Right renal pelvis (tissue), 4 donors: Measurements from ENCODE around the gene CALD1. TPM values are rescaled to one million over a fixed set of nuclear protein-coding genes. Genes with fewer than 3 reads are reported as not detected.

Experiments
- DNase-seq, 4 donors: peaks; one replicate each; pipeline ENCODE4 v3.0.0-alpha.2; 2013; ENCODE audit warnings: low read depth in 4 of 4, low spot score in 3 of 4, missing footprints in 1 of 4
- polyA plus RNA-seq, 4 donors: library from polyadenylated mRNA; unstranded; fragments of 120-200 nt; gene quantifications; one replicate each; pipeline ENCODE4 v1.2.1, GENCODE V29; 2013; ENCODE audit not compliant: insufficient read length in 4 of 4

Gene CALD1
- polyA plus RNA-seq, 4 donors: 229 to 278 (median 260) TPM

DNA sequence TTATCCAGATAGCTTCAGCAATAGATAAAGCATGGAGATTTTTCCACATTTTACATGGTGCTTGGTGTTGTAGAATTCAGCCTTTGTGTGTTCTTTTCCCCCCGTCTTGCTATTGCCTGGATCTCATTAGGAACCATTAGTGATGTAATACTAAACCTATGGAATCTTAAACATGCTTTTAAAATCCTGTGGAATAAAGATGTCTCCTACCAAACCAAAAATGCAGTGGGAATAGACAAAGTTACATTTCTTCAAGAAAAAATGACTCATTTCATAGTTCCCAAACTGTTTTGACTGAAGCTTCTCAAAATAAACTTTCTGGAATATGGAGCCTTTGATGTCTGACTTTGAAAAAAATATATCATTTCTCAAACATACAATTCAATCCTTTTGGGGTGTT, 44.0 kb downstream of the CALD1 start:
- no peak for DNase-seq

DNA sequence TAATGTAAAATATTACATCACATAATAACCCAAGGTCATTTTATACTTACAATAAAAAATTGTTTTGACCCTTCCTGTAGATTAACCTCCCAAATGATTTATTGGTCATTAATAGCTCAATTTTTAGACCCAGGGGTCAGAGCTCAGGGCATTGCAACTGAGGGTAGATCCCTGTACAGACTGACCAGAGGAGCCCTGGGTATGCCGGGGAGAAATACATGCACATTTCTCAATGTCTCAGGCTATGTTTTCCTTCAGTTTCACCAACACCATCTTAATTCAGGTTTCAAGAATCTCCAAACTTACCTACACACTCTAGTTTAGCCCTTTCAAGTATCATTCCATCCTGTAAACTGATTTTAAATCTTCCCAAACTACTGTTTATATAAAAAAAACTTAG, 46.2 kb downstream of the CALD1 start:
- no peak for DNase-seq

DNA sequence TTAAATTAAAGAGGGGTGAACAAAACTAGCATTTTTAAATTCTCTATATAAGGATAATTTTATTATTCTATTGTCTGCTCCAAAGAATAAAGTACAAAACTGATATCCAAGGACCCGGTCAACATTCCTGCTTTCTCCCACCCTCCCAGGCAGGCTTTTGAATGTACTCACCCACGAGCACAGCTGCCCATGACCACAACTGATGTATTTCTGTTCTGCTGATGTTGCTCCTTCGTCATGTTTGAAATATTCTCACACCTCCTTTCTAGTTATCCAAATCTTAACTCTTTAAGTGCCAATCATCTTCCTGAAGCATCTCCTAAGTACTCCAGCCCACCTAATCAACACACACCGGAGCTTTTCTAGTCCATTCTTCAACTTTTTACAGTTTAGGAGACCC, 46.7 kb downstream of the CALD1 start:
- no peak for DNase-seq

DNA sequence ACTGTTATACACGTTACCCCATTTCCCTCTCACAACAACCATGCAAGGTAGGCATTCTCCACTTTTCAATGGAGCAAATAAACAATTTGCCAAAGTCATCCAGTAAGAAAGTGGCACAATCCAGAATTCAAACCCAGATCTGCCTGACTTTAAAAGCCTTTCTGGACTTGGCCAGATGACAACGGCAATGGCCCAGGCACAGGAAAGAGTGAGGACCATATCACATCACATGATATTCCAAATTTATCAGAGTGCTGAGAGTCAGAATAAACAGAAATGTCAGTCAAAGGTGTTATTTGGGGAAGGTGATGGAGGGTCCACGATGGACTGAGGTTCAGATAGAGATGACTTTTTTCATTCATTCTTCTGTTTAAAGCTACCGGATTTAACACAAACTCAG, 48.0 kb downstream of the CALD1 start:
- DNase-seq: no peak

DNA sequence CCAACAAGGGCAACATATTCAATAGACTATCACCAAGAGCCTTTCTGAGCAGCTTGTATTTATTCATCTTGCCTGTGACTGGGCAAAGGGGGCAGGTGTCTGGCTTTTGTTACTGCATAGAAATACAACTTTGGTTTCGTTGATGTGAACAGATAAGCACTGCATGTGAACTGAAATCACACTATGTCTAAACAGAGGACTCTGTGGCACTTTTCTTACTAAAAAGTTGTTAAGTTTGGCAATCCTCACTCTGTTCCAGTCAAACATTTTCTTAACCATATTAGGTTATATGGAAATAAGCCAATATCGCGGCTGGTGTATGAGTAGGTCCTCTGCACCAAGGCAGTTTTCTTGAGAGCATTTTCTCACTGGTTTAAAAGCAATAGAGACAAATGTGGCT, 48.5 kb downstream of the CALD1 start:
- DNase-seq: no peak

DNA sequence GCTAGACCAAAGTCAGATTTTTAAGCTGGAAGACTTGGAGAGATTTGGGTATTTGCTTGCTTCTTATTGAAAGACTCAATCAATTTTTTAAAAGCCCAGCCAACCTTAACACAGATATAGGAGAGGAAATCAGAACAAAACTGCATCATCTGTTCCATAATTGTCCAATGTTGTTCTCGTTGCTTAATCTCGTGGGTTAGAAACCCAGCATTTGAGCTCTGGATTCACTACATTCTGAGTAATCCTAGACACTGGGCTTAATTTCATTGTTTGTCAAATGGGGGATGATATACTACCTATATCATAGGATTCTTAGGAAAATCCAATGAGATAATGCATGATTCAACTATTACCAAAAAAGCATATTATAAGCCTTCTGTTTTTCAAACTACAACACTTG, 48.9 kb downstream of the CALD1 start:
- DNase-seq: no peak

DNA sequence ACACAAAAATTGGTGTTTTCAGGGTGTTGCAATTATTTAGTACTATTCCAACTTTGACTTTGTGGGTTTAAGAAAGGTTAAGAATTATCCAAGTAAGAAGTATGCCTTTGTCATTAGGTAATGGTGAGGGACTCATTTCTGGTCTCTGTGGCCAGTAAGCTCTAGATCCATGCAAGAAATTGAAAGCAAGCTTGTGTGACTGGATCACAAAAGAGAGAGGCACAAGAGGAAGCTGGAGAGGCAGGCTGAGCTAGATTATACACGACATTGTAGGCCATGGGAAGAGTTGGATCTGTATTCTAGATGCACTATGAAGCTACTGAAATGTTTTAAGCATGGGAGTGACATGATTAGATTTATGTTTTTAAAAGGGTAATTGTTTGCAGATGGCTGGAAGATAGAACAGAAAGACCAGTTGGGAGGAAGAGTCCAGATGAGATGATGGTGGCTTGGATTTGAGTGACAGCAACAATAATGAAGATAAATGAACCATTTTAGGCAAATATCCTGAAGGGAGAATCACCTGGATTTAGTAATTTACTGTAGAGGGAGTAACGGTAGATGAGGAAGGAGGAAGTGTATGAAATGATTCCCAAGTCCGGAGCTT, 50.0 kb downstream of the CALD1 start:
- no peak for DNase-seq

DNA sequence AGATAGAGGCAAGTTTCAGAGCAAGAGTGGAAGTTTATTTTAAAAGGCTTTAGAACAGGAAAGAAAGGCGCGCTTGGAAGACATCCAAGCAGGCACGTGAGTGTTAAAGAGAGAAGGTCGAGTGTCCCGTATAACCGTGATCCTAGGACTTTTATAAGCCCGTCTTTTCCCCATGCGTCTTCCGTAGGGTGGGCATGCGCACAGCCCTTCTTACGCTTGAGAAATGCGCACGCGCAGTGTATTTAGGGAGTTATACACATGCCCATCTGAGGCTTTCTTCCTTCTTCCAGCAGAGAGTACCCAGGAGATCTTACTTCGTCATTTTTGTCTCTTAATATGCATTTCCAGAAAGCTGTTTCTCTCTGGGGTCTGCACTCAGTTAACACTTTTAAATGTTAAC, 52.4 kb downstream of the CALD1 start:
- DNase-seq: no peak

DNA sequence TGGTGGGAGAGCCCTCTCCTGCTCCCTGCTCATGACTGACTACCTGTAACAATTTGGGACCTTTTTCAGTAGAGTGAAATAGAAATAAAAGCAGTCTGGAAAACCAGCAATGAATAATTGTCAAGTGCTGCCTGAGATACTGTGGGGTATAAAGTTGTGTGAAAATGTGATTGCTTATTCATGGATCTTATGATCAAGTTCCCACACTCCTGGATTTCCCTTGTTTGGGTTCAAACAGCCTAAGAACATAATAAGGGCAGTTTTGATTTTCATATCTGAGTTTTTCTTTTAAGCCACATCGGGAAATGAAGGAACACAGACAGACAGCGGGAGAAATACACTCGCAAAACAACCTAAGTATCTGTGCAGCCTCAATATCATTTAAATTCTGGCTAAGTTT, 52.9 kb downstream of the CALD1 start:
- DNase-seq: no peak

DNA sequence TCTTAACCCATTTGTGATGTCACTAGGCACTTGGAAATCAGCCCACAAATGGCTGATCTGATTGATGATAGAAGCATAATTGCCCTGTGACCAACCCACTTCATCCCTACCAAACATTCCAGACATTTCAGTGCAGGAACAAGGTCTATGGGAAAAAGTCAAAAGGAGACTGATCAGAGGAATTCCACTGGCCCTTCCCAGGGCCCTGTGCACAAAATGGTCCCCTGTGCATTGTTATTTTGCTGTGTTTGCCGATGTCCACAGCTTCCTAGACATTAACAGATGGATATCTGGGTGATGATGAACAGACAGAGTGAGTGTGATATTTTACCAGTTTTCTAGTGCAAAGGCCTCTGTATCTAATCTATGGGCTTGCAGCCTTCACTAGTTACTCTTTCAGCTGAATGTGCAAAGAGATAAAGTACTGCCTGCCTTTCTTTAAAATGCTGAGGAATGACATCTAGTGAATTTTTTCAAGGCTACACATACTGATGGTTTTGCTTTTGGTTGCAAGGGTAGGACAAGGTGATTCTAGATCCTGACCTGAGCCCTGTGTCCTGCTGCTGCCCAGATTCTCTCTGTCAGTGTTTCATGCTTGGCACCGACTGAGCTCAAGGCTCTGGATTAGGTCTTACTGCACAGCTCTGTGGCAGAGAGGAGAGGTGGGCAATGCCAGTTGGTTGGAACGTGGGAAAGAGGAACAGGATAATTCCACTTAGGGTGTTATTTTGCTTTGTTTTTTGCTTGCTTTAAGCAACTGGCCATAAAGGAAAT, 55.4 kb downstream of the CALD1 start:
- DNase-seq: no peak

DNA sequence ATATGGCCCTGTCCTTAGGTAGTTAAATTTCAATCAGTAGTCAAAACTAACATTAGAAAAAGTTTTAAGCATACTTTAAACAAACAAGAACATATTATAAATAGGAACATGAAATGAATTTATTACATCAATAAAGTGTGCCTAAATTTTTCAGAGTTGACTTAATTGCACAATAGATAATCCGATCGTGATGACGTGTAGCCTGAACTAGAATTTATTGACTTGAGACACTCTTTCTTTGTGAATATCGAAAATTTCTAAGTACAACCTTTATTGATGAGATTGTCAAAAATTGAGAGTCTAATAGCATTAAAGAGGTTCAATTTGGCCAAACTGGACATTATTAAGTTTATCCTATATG, 56.0 kb downstream of the CALD1 start:
- no peak for DNase-seq

DNA sequence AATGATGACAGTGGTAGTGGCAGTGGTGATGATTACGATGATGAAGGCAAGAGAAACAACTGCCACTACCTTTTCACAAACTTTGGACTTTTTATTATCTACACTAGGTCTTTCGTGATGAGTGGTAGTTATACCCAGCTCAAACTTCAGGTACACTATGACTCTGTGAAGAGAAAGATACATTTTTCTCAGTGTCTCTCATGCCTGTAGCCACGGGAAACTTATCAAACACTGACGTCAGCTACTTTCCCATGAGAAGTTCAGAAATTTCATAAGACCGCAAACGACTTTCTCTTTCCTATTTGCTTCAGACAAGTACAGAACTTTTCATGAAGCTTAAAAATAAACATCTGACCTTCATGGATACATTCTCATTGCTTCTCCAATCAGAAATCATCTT, 57.0 kb downstream of the CALD1 start:
- no peak for DNase-seq

DNA sequence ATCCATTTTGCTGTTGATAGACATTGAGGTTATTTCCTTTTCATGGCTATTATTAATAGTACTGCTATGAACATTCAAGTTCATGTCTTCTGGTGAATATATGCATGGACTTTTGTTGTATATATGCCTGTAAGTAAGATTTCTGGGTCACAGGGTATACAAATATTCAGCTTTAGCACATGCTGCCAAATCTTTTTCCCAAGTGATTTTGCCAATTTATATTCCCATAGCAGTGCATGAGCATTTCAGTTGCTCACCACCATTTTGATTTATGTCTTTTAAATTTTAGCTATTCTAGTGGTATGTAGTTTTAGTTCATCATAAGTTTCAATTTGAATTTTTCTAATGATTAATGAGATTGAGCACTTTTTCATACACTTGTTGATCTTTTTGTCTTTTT, 59.9 kb downstream of the CALD1 start:
- no peak for DNase-seq

DNA sequence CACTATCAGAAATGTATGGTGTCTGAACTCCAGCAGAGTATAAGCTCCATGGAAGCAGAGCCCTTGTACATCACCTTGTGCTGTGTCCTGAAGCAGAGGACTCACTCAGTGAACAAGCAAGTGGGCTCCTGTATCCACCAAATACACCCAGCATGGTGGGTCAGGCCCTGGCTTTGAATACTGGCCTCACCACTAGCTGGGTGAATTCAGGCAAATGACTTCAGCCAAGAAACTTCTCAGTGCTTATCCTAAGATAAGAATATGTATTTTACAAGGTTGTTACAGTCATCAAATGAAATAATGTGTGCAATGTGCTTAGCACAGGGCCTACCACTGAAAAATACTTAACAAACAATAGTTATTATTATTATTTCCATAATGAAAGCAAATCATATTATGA, 62.6 kb downstream of the CALD1 start:
- DNase-seq: no peak

DNA sequence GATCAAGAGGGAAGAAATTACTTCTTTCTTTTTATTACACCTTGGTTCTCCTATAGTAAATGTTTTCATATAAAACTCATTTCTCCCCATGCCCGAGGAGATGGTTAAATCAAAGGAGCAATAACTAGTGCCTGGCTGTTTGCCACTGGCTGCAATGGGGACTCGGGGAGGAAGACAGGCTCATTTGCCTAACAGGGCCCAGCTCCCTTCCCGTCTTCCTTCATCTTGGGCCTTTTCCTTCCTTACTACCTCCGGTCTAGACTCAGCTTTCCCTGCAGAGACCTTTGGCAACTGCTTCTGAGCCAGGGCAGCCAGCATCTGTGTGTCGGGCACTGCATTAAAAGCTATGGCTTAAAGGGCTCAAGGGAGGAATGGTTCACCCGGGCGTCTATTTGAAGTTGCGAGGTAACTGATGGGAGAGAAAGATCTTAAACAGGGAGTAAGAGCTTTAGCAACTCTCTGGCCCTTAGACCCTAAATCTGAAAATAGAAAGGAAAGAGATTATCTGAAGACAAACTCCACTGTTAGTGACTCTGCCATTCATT, 63.5 kb downstream of the CALD1 start:
- no peak for DNase-seq

DNA sequence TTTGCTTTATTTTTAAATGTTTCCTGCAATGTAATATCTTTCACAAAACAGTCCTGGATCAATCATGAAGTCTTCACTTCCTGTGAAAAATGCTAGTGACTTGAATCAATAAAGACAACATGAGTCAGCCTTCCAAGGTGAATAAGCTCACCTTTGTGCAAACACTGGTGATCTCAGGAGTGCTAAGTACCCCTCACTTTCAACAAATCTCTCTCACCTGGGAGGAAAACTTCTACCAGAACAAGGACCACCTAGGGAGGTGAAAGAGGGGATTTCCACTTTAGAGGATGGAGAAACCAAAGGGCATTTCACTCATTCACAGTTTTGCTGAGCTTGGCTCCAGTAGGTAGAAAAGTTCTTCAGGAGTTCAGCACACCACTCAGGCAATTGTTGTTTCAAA, 64.8 kb downstream of the CALD1 start:
- no peak for DNase-seq

DNA sequence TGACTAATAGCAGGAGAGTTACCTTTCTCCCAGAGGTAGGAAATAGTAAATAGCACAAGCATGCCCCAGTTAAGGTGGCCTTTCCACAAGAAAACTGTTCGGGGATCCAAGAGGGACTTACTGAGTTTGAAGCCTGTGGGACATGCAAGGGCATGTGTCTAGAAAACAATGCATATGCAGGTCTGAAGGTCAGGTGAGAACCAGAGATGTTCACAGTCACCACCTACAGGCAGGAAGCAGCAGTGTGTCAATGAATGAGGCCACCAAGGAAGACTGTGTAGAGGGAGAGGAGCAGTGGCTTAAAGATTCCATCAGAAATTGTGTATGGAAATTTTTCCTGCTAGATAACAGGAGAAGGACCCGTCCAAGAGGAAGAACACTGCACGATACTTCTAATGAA, 66.0 kb downstream of the CALD1 start:
- no peak for DNase-seq

DNA sequence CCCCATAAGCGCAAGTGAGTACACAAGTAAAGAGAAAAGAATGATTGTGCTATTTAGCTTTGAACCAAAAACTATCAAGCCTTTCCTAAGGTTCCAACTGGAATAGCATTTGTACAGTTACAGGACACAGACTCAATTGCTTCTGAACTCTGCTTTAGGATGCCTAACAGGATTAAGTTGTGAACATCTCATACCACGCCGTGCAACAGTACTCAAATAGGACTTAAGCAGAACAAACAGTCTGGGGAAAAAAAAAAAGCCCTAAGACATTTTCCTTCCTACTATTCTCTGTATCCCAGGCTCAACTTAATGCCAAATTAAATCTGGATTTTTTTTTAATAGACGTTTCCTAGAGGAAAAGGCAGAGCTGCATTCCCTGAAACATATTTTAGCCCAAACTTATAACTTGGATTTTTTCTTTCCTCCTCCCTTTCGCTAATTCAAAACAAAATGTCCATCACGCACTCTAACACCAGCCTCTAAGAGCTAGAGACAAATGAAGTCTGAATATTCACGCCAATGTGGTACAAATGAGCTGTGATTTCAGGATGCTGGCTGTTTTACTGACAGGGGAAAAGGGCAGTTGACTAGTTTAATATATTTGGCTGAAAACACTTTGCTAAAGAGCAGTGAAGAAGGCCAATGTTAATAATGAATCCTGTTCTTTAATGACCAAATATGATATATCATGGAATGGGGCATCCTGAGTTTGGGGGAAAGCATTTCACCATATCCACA, 68.6 kb downstream of the CALD1 start:
- DNase-seq: no peak

DNA sequence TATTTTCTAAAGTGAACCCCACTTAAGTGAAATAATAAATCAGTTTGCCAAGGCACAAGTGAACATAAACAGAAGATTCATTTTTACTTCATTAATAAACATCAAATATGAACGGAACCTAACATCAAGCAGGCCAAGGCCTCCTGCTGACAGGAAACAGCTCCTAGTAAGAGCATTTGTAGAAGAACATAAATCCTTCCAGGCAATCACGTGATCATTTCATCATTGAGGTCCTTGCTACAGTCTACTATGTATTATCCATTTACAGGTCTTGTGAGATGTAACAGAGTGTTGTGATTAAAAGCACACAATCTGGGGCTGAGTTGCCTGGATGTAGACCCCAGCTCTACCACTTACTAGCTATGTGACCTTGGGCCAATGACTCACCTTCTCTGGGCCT, 70.6 kb downstream of the CALD1 start:
- no peak for DNase-seq

DNA sequence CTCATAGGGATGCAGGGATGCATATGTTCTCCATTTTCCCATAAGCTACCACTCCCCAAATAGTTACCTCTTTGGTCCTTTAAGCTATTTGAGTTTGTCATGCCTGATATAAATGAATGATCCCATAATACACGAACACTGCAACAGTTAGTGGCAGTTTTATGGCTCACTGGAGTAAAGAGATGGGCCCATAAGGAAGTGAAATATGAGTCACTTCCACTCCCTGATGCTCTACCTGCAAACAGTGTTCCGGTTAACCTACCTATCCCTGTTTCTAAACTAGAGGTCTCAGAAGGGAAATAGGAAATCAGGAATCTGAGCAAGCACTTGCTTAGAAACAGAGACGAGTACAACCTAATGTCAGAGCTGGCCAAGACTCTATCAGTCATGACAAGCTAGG, 71.7 kb downstream of the CALD1 start:
- DNase-seq: no peak

DNA sequence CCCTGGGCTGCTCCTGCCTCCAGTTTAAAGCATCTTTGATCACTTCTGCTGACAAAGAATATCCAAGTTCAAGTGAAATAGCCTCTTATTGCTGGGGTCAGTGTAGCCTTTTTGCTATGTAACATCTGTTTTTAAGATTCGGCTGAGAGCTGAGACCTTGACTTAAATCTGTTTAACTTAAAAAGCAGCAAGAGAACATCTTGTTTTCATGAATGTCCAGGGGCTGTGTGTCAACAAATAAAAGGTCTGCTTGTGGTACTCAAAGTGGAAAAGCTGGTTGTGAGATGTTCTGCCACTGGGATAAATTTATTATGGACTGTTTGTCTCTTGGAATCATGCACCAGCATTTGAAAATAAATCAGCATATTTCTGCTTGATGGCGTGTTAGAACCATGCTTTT, 73.2 kb downstream of the CALD1 start:
- no peak for DNase-seq

DNA sequence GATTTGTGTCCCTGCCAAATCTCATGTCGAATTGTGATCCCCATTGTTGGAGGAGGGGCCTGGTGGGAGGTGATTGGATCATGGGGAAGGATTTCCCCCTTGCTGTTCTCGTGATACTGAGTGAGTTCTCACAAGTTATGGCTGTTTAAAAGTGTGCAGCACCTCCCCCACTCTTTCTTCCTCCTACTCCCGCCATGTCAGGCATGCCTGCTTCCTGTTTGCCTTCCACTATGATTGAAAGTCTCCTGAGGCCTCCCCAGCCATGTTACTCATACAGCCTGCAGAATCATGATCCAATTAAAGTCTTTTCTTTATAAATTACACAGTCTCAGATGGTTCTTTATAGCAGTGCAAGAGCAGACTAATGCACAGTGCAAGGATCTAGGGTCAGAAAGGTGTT, 75.4 kb downstream of the CALD1 start:
- DNase-seq: no peak
